Gastrocnemius medialis (tissue), 4 donors: Measurements from ENCODE around the gene MED13.

ENCODE experiments used
- POLR2A ChIP-seq, 2 donors: fragments of 450-650 bp; IDR thresholded peaks; one replicate each; pipeline ENCODE4 v1.6.1; 2017; ENCODE audit warnings: antibody characterized with exemption in 2 of 2, mild to moderate bottlenecking in 2 of 2, moderate library complexity in 2 of 2
- TF ChIP-seq, protein P1 (sequence below), 5 experiments: fragments of 450-650 bp in 3 of 5; fragments of 200-600 bp in 2 of 5; sonication (generic) in 2 of 5; IDR thresholded peaks in 4 of 5; conservative IDR thresholded peaks in 1 of 5; 1 replicate in 4 of 5; 2 replicates in 1 of 5; pipeline ENCODE4 v1.5.1; 2016 to 2019; ENCODE audit warnings: antibody characterized with exemption in 5 of 5, mild to moderate bottlenecking in 3 of 5, moderate library complexity in 3 of 5

DNA sequence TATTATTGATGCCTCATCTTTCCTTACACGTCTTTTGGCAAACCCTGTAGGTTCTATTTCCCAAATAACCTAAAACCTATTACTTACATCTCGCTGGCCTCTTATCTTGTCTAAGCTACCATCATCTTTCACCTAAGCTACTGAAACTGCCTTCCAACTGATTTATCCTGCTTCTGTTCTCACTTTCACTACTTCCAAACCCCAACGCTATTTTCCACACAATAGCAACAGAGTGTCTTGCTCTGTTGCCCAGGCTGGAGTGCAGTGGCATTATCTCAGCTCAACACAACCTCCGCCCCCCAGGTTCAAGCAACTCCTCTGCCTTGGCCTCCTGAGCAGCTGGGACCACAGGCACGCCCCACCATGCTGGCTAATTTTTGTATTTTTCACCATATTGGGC, 84.5 kb downstream of the MED13 start:
- TF ChIP-seq, protein P1, sequence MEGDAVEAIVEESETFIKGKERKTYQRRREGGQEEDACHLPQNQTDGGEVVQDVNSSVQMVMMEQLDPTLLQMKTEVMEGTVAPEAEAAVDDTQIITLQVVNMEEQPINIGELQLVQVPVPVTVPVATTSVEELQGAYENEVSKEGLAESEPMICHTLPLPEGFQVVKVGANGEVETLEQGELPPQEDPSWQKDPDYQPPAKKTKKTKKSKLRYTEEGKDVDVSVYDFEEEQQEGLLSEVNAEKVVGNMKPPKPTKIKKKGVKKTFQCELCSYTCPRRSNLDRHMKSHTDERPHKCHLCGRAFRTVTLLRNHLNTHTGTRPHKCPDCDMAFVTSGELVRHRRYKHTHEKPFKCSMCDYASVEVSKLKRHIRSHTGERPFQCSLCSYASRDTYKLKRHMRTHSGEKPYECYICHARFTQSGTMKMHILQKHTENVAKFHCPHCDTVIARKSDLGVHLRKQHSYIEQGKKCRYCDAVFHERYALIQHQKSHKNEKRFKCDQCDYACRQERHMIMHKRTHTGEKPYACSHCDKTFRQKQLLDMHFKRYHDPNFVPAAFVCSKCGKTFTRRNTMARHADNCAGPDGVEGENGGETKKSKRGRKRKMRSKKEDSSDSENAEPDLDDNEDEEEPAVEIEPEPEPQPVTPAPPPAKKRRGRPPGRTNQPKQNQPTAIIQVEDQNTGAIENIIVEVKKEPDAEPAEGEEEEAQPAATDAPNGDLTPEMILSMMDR (IDR thresholded peaks at IDR 0.05 in 4 of 5, conservative IDR thresholded peaks at IDR 0.05 in 1 of 5), result no peak
- TF ChIP-seq POLR2A (IDR thresholded peaks at IDR 0.05), result no peak
